HUES6 (cell line): ENCODE data around the gene KIAA1958.
"Not testable (repeated sequence)": the region's sequence is repeated elsewhere in the genome, so short reads cannot be mapped to it uniquely, and the experiment has no call there.

ENCODE experiments used
- H3K27ac ChIP-seq: 2 replicates; pipeline ENCODE4 v1.7.0; 2013; ENCODE audit warnings: low read depth, mild to moderate bottlenecking, low read length, inconsistent platforms
- H3K27me3 ChIP-seq: 2 replicates; pipeline ENCODE4 v1.6.1; 2013; ENCODE audit warnings: low read length; ENCODE audit not compliant: control insufficient read depth, insufficient read depth
- H3K36me3 ChIP-seq: 2 replicates; pipeline ENCODE4 v1.6.1; 2013; ENCODE audit warnings: low read length; ENCODE audit not compliant: control insufficient read depth, insufficient read depth
- H3K4me1 ChIP-seq: 2 replicates; pipeline ENCODE4 v1.6.1; 2013; ENCODE audit warnings: low read length; ENCODE audit not compliant: control insufficient read depth, insufficient read depth
- H3K4me3 ChIP-seq: 2 replicates; pipeline ENCODE4 v1.5.1; 2013; ENCODE audit warnings: low read depth, low read length
- H3K9ac ChIP-seq: one replicate; pipeline ENCODE4 v1.6.1; 2013; ENCODE audit warnings: mild to moderate bottlenecking, low read length
- H3K9me3 ChIP-seq: 2 replicates; pipeline ENCODE4 v1.6.1; 2013; ENCODE audit warnings: low read depth, low read length; ENCODE audit not compliant: control insufficient read depth, insufficient read depth

Gene KIAA1958

GRCh38 chr9:112663681-112664080 lies 177.1 kb downstream of the KIAA1958 start:
- Histone ChIP-seq H3K9ac (no peak overlapping the region), H3K36me3 (peaks cover 10% of the 10 kb centered on the region), H3K27ac (no peak overlapping the region), H3K4me3 (no peak overlapping the region), H3K9me3 (no peaks in the 10 kb centered on the region), H3K4me1 (no peaks in the 10 kb centered on the region), H3K27me3 (no peaks in the 10 kb centered on the region)

- Histone ChIP-seq H3K27me3 (no peaks in the 10 kb centered on the region), H3K4me3 (no peak overlapping the region), H3K9ac (no peak overlapping the region), H3K9me3 (no peaks in the 10 kb centered on the region), H3K36me3 (peaks cover 6% of the 10 kb centered on the region), H3K4me1 (no peaks in the 10 kb centered on the region), H3K27ac (no peak overlapping the region)
Measured at GRCh38 chr9:112664531-112664930, 177.9 kb downstream of the KIAA1958 start.

- no peaks in the 10 kb centered on the region for H3K4me1 ChIP-seq
- H3K27me3 ChIP-seq: no peaks in the 10 kb centered on the region
- H3K36me3 ChIP-seq: no peaks in the 10 kb centered on the region; the same call in 1 of the 2 replicates
- H3K9me3 ChIP-seq: no peaks in the 10 kb centered on the region
- H3K4me3 ChIP-seq: no peak overlapping the region
- H3K9ac ChIP-seq: no peak overlapping the region
- H3K27ac ChIP-seq: no peak overlapping the region
Measured at GRCh38 chr9:112665347-112665746, 178.7 kb downstream of the KIAA1958 start.

GRCh38 chr9:112669326-112669725 lies 182.7 kb downstream of the KIAA1958 start:
- H3K4me3 ChIP-seq: no peak overlapping the region
- H3K9me3 ChIP-seq: no peaks in the 10 kb centered on the region
- no peak overlapping the region for H3K9ac ChIP-seq
- H3K27ac ChIP-seq: no peak overlapping the region
- no peaks in the 10 kb centered on the region for H3K4me1 ChIP-seq
- no peaks in the 10 kb centered on the region for H3K36me3 ChIP-seq
- no peaks in the 10 kb centered on the region for H3K27me3 ChIP-seq

GRCh38 chr9:112670991-112671625 lies 184.5 kb downstream of the KIAA1958 start:
- Histone ChIP-seq H3K27me3 (no peaks in the 10 kb centered on the region), H3K4me1 (no peaks in the 10 kb centered on the region), H3K36me3 (no peaks in the 10 kb centered on the region), H3K27ac (no peak overlapping the region), H3K9me3 (no peaks in the 10 kb centered on the region), H3K9ac (no peak overlapping the region), H3K4me3 (no peak overlapping the region)

- not testable (repeated sequence) for H3K27me3 ChIP-seq, H3K9ac ChIP-seq, H3K4me1 ChIP-seq, H3K4me3 ChIP-seq, H3K27ac ChIP-seq, H3K36me3 ChIP-seq
- peaks cover 14% of the 10 kb centered on the region for H3K9me3 ChIP-seq
Measured at GRCh38 chr9:112673221-112673620, 186.6 kb downstream of the KIAA1958 start.

- H3K4me3 ChIP-seq: no peak overlapping the region
- H3K9ac ChIP-seq: no peak overlapping the region
- H3K4me1 ChIP-seq: peaks cover 7% of the 10 kb centered on the region
- peaks cover 20% of the 10 kb centered on the region for H3K9me3 ChIP-seq
- no peaks in the 10 kb centered on the region for H3K27me3 ChIP-seq
- no peaks in the 10 kb centered on the region for H3K36me3 ChIP-seq
- no peak overlapping the region for H3K27ac ChIP-seq
Measured at GRCh38 chr9:112677040-112677439, 190.4 kb downstream of the KIAA1958 start.

GRCh38 chr9:112680731-112681402 lies 194.2 kb downstream of the KIAA1958 start:
- Histone ChIP-seq H3K4me1 (peaks cover 7% of the 10 kb centered on the region), H3K27me3 (no peaks in the 10 kb centered on the region), H3K9ac (no peak overlapping the region), H3K27ac (no peak overlapping the region), H3K36me3 (peaks cover 9% of the 10 kb centered on the region; the same call in 1 of the 2 replicates), H3K9me3 (peaks cover 20% of the 10 kb centered on the region), H3K4me3 (no peak overlapping the region)

- Histone ChIP-seq H3K36me3 (peaks cover 51% of the 10 kb centered on the region), H3K4me3 (no peak overlapping the region), H3K4me1 (no peaks in the 10 kb centered on the region), H3K27ac (no peak overlapping the region), H3K27me3 (no peaks in the 10 kb centered on the region), H3K9ac (no peak overlapping the region), H3K9me3 (no peaks in the 10 kb centered on the region)
Measured at GRCh38 chr9:112689161-112689740, 202.6 kb downstream of the KIAA1958 start.

GRCh38 chr9:112694706-112695555 lies 208.3 kb downstream of the KIAA1958 start:
- H3K9ac ChIP-seq: no peak overlapping the region
- H3K36me3 ChIP-seq: peaks cover 38% of the 10 kb centered on the region
- H3K27me3 ChIP-seq: no peaks in the 10 kb centered on the region
- H3K9me3 ChIP-seq: no peaks in the 10 kb centered on the region
- 0 out of 2 replicates have a peak overlapping the region, but pooled peaks have one; percentile 9 for H3K27ac ChIP-seq
- no peak overlapping the region for H3K4me3 ChIP-seq
- H3K4me1 ChIP-seq: peaks cover 3% of the 10 kb centered on the region; the same call in 1 of the 2 replicates
